Neural progenitor cell (in vitro differentiated cells): ENCODE results near the gene HMGN1.

Source experiments
- EZH2 ChIP-seq: fragments of 200-600 bp; sonication (generic); IDR thresholded peaks from 2 replicates; pipeline ENCODE4 v1.6.1; 2017; ENCODE audit warnings: antibody characterized with exemption, mild to moderate bottlenecking, moderate library complexity
- TF ChIP-seq, protein P1 (sequence below): fragments of 200-600 bp; sonication (generic); IDR thresholded peaks from 2 replicates; pipeline ENCODE4 v1.5.1; 2017; ENCODE audit warnings: antibody characterized with exemption, mild to moderate bottlenecking

DNA sequence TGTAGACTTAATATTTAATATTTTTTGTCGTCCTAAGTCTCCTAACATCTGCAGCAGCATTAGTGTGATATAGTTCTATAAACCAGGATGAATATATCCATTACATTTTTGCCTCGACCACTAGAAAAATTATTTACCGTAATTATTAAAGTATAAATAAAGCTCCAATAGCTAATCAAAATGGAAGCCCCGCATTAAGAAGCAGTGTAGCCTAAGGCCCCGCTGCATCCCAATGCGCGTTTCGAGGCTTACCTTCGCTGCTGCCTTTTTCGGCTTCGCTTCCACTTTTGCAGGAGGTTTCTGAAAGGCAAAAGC, 891 bp downstream of the HMGN1 start:
- TF ChIP-seq, protein P1, sequence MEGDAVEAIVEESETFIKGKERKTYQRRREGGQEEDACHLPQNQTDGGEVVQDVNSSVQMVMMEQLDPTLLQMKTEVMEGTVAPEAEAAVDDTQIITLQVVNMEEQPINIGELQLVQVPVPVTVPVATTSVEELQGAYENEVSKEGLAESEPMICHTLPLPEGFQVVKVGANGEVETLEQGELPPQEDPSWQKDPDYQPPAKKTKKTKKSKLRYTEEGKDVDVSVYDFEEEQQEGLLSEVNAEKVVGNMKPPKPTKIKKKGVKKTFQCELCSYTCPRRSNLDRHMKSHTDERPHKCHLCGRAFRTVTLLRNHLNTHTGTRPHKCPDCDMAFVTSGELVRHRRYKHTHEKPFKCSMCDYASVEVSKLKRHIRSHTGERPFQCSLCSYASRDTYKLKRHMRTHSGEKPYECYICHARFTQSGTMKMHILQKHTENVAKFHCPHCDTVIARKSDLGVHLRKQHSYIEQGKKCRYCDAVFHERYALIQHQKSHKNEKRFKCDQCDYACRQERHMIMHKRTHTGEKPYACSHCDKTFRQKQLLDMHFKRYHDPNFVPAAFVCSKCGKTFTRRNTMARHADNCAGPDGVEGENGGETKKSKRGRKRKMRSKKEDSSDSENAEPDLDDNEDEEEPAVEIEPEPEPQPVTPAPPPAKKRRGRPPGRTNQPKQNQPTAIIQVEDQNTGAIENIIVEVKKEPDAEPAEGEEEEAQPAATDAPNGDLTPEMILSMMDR = no peak
- TF ChIP-seq EZH2 = no peak
